IMR-90 (cell line): ENCODE results near the gene IL23R. TPM values are rescaled to one million over a fixed set of nuclear protein-coding genes. Genes with fewer than 3 reads are reported as not detected.

Experiments
- ATAC-seq: fragments of 200-7000 bp; cut with Tn5 transposase; 2 replicates; pipeline ENCODE4 v1.9.1; 2020; ENCODE audit warnings: low read depth, mild to moderate bottlenecking, moderate library complexity
- BruUV-seq: library from RNA; stranded (reverse); fragments of 400-500 nt; replicated peaks from 2 replicates; lab custom pipeline; 2021; lab: Mats Ljungman, UMichigan
- CTCF ChIA-PET: fragments of 300-600 bp; formaldehyde crosslinking; extraction: SDS; loops from one replicate; lab custom pipeline; 2021; ENCODE audit warnings: antibody characterized with exemption; lab: Yijun Ruan, JAX
- POLR2A ChIA-PET: fragments of 300-600 bp; sonication (Branson Sonifier 250); formaldehyde crosslinking; loops from one replicate; lab custom pipeline; 2022; ENCODE audit warnings: antibody characterized with exemption; ENCODE audit not compliant: unreplicated experiment; lab: Charles Lee
- DNase-seq: peaks from one replicate; pipeline ENCODE4 v3.0.0; 2013
- H2AFZ ChIP-seq: replicated peaks from 2 replicates; pipeline ENCODE3; 2013; ENCODE audit warnings: low read length, mild to moderate bottlenecking; ENCODE audit not compliant: poor library complexity
- H2AK5ac ChIP-seq: 2 replicates; pipeline ENCODE4 v1.6.1; 2013; ENCODE audit warnings: low read depth, low read length, inconsistent platforms
- H2AK9ac ChIP-seq: replicated peaks from 2 replicates; pipeline ENCODE3; 2013; ENCODE audit warnings: mild to moderate bottlenecking, low read depth, low read length, moderate library complexity; ENCODE audit not compliant: poor library complexity
- H2BK120ac ChIP-seq: 2 replicates; pipeline ENCODE4 v1.6.1; 2013; ENCODE audit warnings: low read depth, low read length, inconsistent platforms
- H2BK15ac ChIP-seq: 3 replicates; pipeline ENCODE4 v1.6.1; 2013; ENCODE audit warnings: low read depth, low read length, inconsistent platforms
- H2BK20ac ChIP-seq: 2 replicates; pipeline ENCODE4 v1.6.1; 2013; ENCODE audit warnings: low read depth, mild to moderate bottlenecking, inconsistent platforms, low read length, moderate library complexity
- H2BK5ac ChIP-seq: 2 replicates; pipeline ENCODE4 v1.6.1; 2013; ENCODE audit warnings: mild to moderate bottlenecking, low read depth, low read length, inconsistent platforms; ENCODE audit not compliant: poor library complexity, severe bottlenecking
- H3K14ac ChIP-seq: replicated peaks from 2 replicates; pipeline ENCODE4 v1.6.1; 2013; ENCODE audit warnings: low read depth, low read length, inconsistent platforms
- H3K18ac ChIP-seq: 2 replicates; pipeline ENCODE4 v1.6.1; 2013; ENCODE audit warnings: low read depth, low read length, control low read depth
- H3K23ac ChIP-seq: 2 replicates; pipeline ENCODE4 v1.6.1; 2013; ENCODE audit warnings: low read depth, low read length, inconsistent platforms
- H3K27ac ChIP-seq: 2 replicates; pipeline ENCODE4 v1.5.1; 2013; ENCODE audit warnings: mild to moderate bottlenecking, control low read depth, low read length; ENCODE audit not compliant: insufficient read depth
- H3K27me3 ChIP-seq: 2 replicates; pipeline ENCODE4 v1.6.1; 2013; ENCODE audit warnings: low read length; ENCODE audit not compliant: control insufficient read depth, insufficient read depth
- H3K36me3 ChIP-seq: 2 replicates; pipeline ENCODE4 v1.6.1; 2013; ENCODE audit warnings: low read length, mixed read lengths; ENCODE audit not compliant: control insufficient read depth, insufficient read depth
- H3K4ac ChIP-seq: 2 replicates; pipeline ENCODE4 v1.6.1; 2013; ENCODE audit warnings: low read depth, low read length, inconsistent platforms
- H3K4me1 ChIP-seq: 2 replicates; pipeline ENCODE4 v1.6.1; 2013; ENCODE audit warnings: low read length, mixed read lengths; ENCODE audit not compliant: control insufficient read depth, insufficient read depth
- H3K4me2 ChIP-seq: 2 replicates; pipeline ENCODE4 v1.6.1; 2013; ENCODE audit warnings: low read depth, mild to moderate bottlenecking, control low read depth, low read length, moderate library complexity
- H3K4me3 ChIP-seq: 2 replicates; pipeline ENCODE4 v1.5.1; 2013; ENCODE audit warnings: low read depth, mild to moderate bottlenecking, control low read depth, low read length, moderate library complexity; ENCODE audit not compliant: insufficient read depth
- H3K56ac ChIP-seq: 2 replicates; pipeline ENCODE4 v1.6.1; 2013; ENCODE audit warnings: low read length, inconsistent platforms; ENCODE audit not compliant: insufficient read depth; ENCODE audit errors: extremely low read depth
- H3K79me1 ChIP-seq, 2 experiments: 2 replicates each; pipeline ENCODE4 v1.6.1; 2013; ENCODE audit warnings: low read length in 2 of 2, inconsistent platforms in 1 of 2, low read depth in 1 of 2
- H3K9ac ChIP-seq: 2 replicates; pipeline ENCODE4 v1.6.1; 2013; ENCODE audit warnings: low read depth, low read length, control low read depth
- H3K9me1 ChIP-seq: 2 replicates; pipeline ENCODE4 v1.6.1; 2013; ENCODE audit warnings: low read length, inconsistent platforms; ENCODE audit not compliant: insufficient read depth
- H3K9me3 ChIP-seq: 2 replicates; pipeline ENCODE4 v1.6.1; 2013; ENCODE audit warnings: low read length; ENCODE audit not compliant: control insufficient read depth, insufficient read depth
- H4K20me1 ChIP-seq: 2 replicates; pipeline ENCODE4 v1.6.1; 2013; ENCODE audit warnings: low read length, inconsistent platforms; ENCODE audit not compliant: insufficient read depth
- H4K5ac ChIP-seq: 2 replicates; pipeline ENCODE4 v1.6.1; 2013; ENCODE audit warnings: mild to moderate bottlenecking, low read depth, low read length, control low read depth
- H4K8ac ChIP-seq, 2 experiments: 2 replicates each; pipeline ENCODE4 v1.6.1; 2013; ENCODE audit warnings: low read depth in 2 of 2, low read length in 2 of 2, control low read depth in 1 of 2, inconsistent platforms in 1 of 2
- H4K91ac ChIP-seq: 2 replicates; pipeline ENCODE4 v1.6.1; 2013; ENCODE audit warnings: low read depth, low read length, inconsistent platforms; ENCODE audit not compliant: insufficient read depth
- BHLHE40 ChIP-seq: fragments of 150-350 bp; IDR thresholded peaks from 2 replicates; pipeline ENCODE4 v1.6.1; 2016; ENCODE audit warnings: mild to moderate bottlenecking, low read depth, low read length
- CEBPB ChIP-seq: IDR thresholded peaks from 2 replicates; pipeline ENCODE4 v1.6.1; 2012; ENCODE audit warnings: low read depth, low read length, improper control_type of control experiment
- CHD1 ChIP-seq: IDR thresholded peaks from 2 replicates; pipeline ENCODE4 v1.6.1; 2012; ENCODE audit warnings: low read depth, low read length, improper control_type of control experiment
- FOS ChIP-seq: fragments of 150-350 bp; IDR thresholded peaks from 2 replicates; pipeline ENCODE4 v1.6.1; 2016; ENCODE audit warnings: low read depth, low read length
- MAFK ChIP-seq: IDR thresholded peaks from 2 replicates; pipeline ENCODE4 v1.6.1; 2012; ENCODE audit warnings: low read depth, low read length, improper control_type of control experiment
- MAZ ChIP-seq: IDR thresholded peaks from 2 replicates; pipeline ENCODE4 v1.6.1; 2012; ENCODE audit warnings: low read depth, mild to moderate bottlenecking, low read length, improper control_type of control experiment, moderate library complexity, borderline replicate concordance
- MXI1 ChIP-seq: IDR thresholded peaks from 2 replicates; pipeline ENCODE4 v1.6.1; 2012; ENCODE audit warnings: low read depth, mild to moderate bottlenecking, low read length, moderate library complexity, borderline replicate concordance
- NFE2L2 ChIP-seq: fragments of 150-350 bp; IDR thresholded peaks from 2 replicates; pipeline ENCODE4 v1.6.1; 2016; ENCODE audit warnings: low read depth, mild to moderate bottlenecking, low read length
- POLR2A ChIP-seq: IDR thresholded peaks from 2 replicates; pipeline ENCODE4 v1.6.1; 2012; ENCODE audit warnings: mild to moderate bottlenecking, low read depth, low read length
- RAD21 ChIP-seq: IDR thresholded peaks from 2 replicates; pipeline ENCODE4 v1.6.1; 2012; ENCODE audit warnings: low read length, improper control_type of control experiment
- RCOR1 ChIP-seq: IDR thresholded peaks from 2 replicates; pipeline ENCODE4 v1.6.1; 2012; ENCODE audit warnings: mild to moderate bottlenecking, low read length, improper control_type of control experiment; ENCODE audit not compliant: insufficient replicate concordance
- RFX5 ChIP-seq: IDR thresholded peaks from 2 replicates; pipeline ENCODE4 v1.8.0; 2012; ENCODE audit warnings: low read depth, mild to moderate bottlenecking, low read length, moderate library complexity
- SMC3 ChIP-seq: fragments of 150-350 bp; IDR thresholded peaks from 2 replicates; pipeline ENCODE4 v1.6.1; 2016; ENCODE audit warnings: low read depth, mild to moderate bottlenecking, antibody characterized with exemption, low read length, moderate library complexity
- WGBS, 2 experiments: methylation state at CpG; one replicate each; pipeline versions ENCODE4 v1.1.5 to v1.1.7; 2013; ENCODE audit warnings: missing lambda C conversion rate in 2 of 2; ENCODE audit not compliant: insufficient read length in 1 of 2; ENCODE audit errors: extremely low coverage in 2 of 2; 5-methylcytosine and 5-hydroxymethylcytosine counted together
- dilution Hi-C: fragments of 300-500 bp; cut with HindIII; formaldehyde crosslinking; loops from one replicate; pipeline ENCODE4 v1.14.3; 2018; ENCODE audit warnings: low sequenced_read_pairs; ENCODE audit not compliant: unreplicated experiment
- in situ Hi-C: fragments of 300-500 bp; cut with MboI; formaldehyde crosslinking; loops from 3 replicates; pipeline ENCODE4 v1.14.3; 2019; ENCODE audit warnings: low sequenced_read_pairs, inconsistent platforms, mixed read lengths
- intact Hi-C: fragments of 100-400 bp; cut with micrococcal nuclease; formaldehyde crosslinking; loops from 2 replicates; pipeline ENCODE4 v1.10.0; 2022
- polyA plus RNA-seq, 3 experiments: library from polyadenylated mRNA; depleted of rRNA; stranded (reverse); fragments of >200 nt; gene quantifications; 2 replicates each; pipeline ENCODE4 v1.2.3, GENCODE V29; 2012; ENCODE audit warnings: low replicate concordance in 1 of 3
- total RNA-seq: library from RNA; depleted of rRNA; stranded (reverse); fragments of >200 nt; gene quantifications from 2 replicates; pipeline ENCODE4 v1.2.3, GENCODE V29; 2012
- TF ChIP-seq, protein P1 (sequence below): fragments of 150-350 bp; IDR thresholded peaks from 2 replicates; pipeline ENCODE4 v1.6.1; 2016; ENCODE audit warnings: low read depth, mild to moderate bottlenecking, low read length, moderate library complexity, borderline replicate concordance
- TF ChIP-seq, protein P2 (sequence below): fragments of 150-350 bp; IDR thresholded peaks from 2 replicates; pipeline ENCODE4 v1.6.1; 2017; ENCODE audit warnings: mild to moderate bottlenecking, antibody characterized with exemption, low read length, low read depth
- TF ChIP-seq, protein P3 (sequence below): conservative IDR thresholded peaks from 2 replicates; pipeline ENCODE4 v1.5.1; 2012; ENCODE audit warnings: mild to moderate bottlenecking, low read depth, low read length, improper control_type of control experiment

IL23R gene
- total and polyA plus RNA-seq, 2 of the 4 experiments (the other 2 are of a cell fraction), result not detected

DNA sequence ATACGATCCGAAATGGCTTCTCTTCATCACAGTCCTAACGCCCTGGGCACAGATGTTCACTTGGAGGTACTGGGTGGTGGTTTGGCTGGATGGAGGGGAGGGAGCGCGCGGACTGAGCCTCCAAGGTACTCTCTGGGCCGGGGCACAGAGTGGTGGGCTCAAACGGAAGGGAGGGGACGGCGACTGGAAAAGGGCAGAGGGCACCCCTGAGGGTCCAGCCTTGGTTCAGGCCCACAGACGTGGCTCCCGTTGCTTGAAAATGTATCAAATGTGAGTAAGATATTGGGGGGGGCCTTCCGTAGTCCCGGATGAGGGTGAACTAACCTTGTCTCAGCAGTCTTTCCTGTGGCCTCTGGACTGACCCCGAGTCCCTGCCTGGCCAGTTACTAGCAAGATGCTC, 141.9 kb downstream of the IL23R start:
- POLR2A ChIA-PET, result interaction anchor here (0.6 kb wide), 1 partner anchor 401 kb away, joined by 3 read pairs; no protein-coding TSS in a partner anchor
- in situ Hi-C loops, result no loop called here

More for the DNA sequence above, 141.9 kb downstream of the IL23R start:
- no peak overlapping the region for H2BK15ac ChIP-seq
- no peak overlapping the region for H3K18ac ChIP-seq
- ATAC-seq (no peak), DNase-seq (no peak)
- no peaks in the 10 kb centered on the region for H3K36me3 ChIP-seq
- no peaks in the 10 kb centered on the region for H4K20me1 ChIP-seq
- H2BK20ac ChIP-seq, result no peak overlapping the region
- H3K4me1 ChIP-seq, result no peaks in the 10 kb centered on the region
- no TSS peak for BruUV-seq
- H3K9ac ChIP-seq, result no peak overlapping the region
- no peak overlapping the region for H2BK5ac ChIP-seq
- dilution Hi-C loops (no loop called here), intact Hi-C loops (no loop called here)
- H4K5ac ChIP-seq, result no peak overlapping the region
- CTCF ChIA-PET, result interaction anchor here (0.6 kb wide), 1 partner anchor 49 kb away, joined by 3 read pairs; no protein-coding TSS in a partner anchor
- H3K56ac ChIP-seq, result no peak overlapping the region
- H3K4me2 ChIP-seq, result no peak overlapping the region
- no peak overlapping the region for H3K27ac ChIP-seq
- no peak overlapping the region for H3K4me3 ChIP-seq
- H3K14ac ChIP-seq, result no peak overlapping the region
- no peak overlapping the region for H3K4ac ChIP-seq
- peaks cover 27% of the 10 kb centered on the region for H3K27me3 ChIP-seq
- TF ChIP-seq CHD1 (no peak), RFX5 (no peak), RCOR1 (no peak), POLR2A (no peak), MAFK (no peak), NFE2L2 (no peak), SMC3 (no peak), MAZ (no peak), RAD21 (no peak), CEBPB (no peak), BHLHE40 (no peak), FOS (no peak), MXI1 (no peak)
- TF ChIP-seq, protein P1, sequence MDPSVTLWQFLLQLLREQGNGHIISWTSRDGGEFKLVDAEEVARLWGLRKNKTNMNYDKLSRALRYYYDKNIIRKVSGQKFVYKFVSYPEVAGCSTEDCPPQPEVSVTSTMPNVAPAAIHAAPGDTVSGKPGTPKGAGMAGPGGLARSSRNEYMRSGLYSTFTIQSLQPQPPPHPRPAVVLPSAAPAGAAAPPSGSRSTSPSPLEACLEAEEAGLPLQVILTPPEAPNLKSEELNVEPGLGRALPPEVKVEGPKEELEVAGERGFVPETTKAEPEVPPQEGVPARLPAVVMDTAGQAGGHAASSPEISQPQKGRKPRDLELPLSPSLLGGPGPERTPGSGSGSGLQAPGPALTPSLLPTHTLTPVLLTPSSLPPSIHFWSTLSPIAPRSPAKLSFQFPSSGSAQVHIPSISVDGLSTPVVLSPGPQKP, result no peak
- TF ChIP-seq, protein P2, sequence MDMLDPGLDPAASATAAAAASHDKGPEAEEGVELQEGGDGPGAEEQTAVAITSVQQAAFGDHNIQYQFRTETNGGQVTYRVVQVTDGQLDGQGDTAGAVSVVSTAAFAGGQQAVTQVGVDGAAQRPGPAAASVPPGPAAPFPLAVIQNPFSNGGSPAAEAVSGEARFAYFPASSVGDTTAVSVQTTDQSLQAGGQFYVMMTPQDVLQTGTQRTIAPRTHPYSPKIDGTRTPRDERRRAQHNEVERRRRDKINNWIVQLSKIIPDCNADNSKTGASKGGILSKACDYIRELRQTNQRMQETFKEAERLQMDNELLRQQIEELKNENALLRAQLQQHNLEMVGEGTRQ, result no peak
- TF ChIP-seq, protein P3, sequence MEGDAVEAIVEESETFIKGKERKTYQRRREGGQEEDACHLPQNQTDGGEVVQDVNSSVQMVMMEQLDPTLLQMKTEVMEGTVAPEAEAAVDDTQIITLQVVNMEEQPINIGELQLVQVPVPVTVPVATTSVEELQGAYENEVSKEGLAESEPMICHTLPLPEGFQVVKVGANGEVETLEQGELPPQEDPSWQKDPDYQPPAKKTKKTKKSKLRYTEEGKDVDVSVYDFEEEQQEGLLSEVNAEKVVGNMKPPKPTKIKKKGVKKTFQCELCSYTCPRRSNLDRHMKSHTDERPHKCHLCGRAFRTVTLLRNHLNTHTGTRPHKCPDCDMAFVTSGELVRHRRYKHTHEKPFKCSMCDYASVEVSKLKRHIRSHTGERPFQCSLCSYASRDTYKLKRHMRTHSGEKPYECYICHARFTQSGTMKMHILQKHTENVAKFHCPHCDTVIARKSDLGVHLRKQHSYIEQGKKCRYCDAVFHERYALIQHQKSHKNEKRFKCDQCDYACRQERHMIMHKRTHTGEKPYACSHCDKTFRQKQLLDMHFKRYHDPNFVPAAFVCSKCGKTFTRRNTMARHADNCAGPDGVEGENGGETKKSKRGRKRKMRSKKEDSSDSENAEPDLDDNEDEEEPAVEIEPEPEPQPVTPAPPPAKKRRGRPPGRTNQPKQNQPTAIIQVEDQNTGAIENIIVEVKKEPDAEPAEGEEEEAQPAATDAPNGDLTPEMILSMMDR, result no peak
- H3K79me1 ChIP-seq, result no peaks in the 10 kb centered on the region
- H3K23ac ChIP-seq, result no peak overlapping the region
- H2AK5ac ChIP-seq, result no peak overlapping the region
- no peaks in the 10 kb centered on the region for H3K9me1 ChIP-seq
- H3K9me3 ChIP-seq, result no peaks in the 10 kb centered on the region
- H4K91ac ChIP-seq, result no peak overlapping the region
- H4K8ac ChIP-seq, result no peak overlapping the region
- H2AK9ac ChIP-seq, result no peak overlapping the region
- H2AFZ ChIP-seq, result no peak overlapping the region
- 29% methylated on average over 4 of the region's 15 CpGs; no CpG with 5 or more reads in 1 of the 2 experiments for WGBS, 2 experiments
- H2BK120ac ChIP-seq, result no peak overlapping the region
